K562 (cell line): ENCODE data around the gene MEIOB. TPM values are rescaled to one million over a fixed set of nuclear protein-coding genes. Genes with fewer than 3 reads are reported as not detected.
A peak's percentile ranks its signal among the peaks of the same experiment; 100 is the strongest.

ENCODE experiments used
- CGGBP1 ChIP-seq: fragments of 250-450 bp; sonication (Bioruptor Pico); IDR thresholded peaks from 2 replicates; pipeline ENCODE4 v1.9.0; 2021; ENCODE audit warnings: mild to moderate bottlenecking
- DNMT1 ChIP-seq: fragments of 450-650 bp; IDR thresholded peaks from 2 replicates; pipeline ENCODE4 v1.6.1; 2016; ENCODE audit warnings: antibody characterized with exemption, mild to moderate bottlenecking
- HMGXB4 ChIP-seq: sonication (generic); formaldehyde crosslinking; IDR thresholded peaks from 2 replicates; pipeline ENCODE4 v1.8.1; 2023; ENCODE audit warnings: mild to moderate bottlenecking, missing genetic modification reagents
- JUN ChIP-seq, 2 experiments: sonication (generic) in 1 of 2; formaldehyde crosslinking in 1 of 2; IDR thresholded peaks; 2 replicates each; pipeline versions ENCODE4 v1.6.1 to v1.8.0; 2012 to 2022; ENCODE audit warnings: borderline replicate concordance in 2 of 2, mild to moderate bottlenecking in 2 of 2, improper control_type of control experiment in 1 of 2, low read depth in 1 of 2, low read length in 1 of 2, missing genetic modification reagents in 1 of 2
- NONO ChIP-seq, 2 experiments: fragments of 200-400 bp in 1 of 2; fragments of 450-650 bp in 1 of 2; formaldehyde crosslinking in 1 of 2; IDR thresholded peaks; 2 replicates each; pipeline ENCODE4 v1.6.1; 2017; ENCODE audit warnings: low read depth in 2 of 2, mild to moderate bottlenecking in 2 of 2, moderate library complexity in 2 of 2, low read length in 1 of 2
- TCF15 ChIP-seq: fragments of 250-450 bp; sonication (Bioruptor Pico); IDR thresholded peaks from 2 replicates; pipeline ENCODE4 v1.8.0; 2022; ENCODE audit warnings: moderate library complexity, mild to moderate bottlenecking, inconsistent platforms
- ZNF280A ChIP-seq: fragments of 450-650 bp; IDR thresholded peaks from 2 replicates; pipeline ENCODE4 v1.6.1; 2018; ENCODE audit warnings: mild to moderate bottlenecking, low read depth; ENCODE audit not compliant: partially characterized antibody
- ZNF449 ChIP-seq: fragments of 250-450 bp; sonication (Bioruptor Pico); IDR thresholded peaks from 2 replicates; pipeline ENCODE4 v1.8.0; 2022; ENCODE audit warnings: moderate library complexity, mild to moderate bottlenecking, inconsistent platforms
- ZNF592 ChIP-seq: fragments of 450-650 bp; IDR thresholded peaks from 2 replicates; pipeline ENCODE4 v1.6.1; 2017; ENCODE audit warnings: antibody characterized with exemption, mild to moderate bottlenecking
- ZNF639 ChIP-seq, 2 experiments: fragments of 200-800 bp in 1 of 2; sonication (Bioruptor generic) in 1 of 2; sonication (generic) in 1 of 2; formaldehyde crosslinking in 1 of 2; IDR thresholded peaks in 1 of 2; conservative IDR thresholded peaks in 1 of 2; 2 replicates each; pipeline versions ENCODE4 v1.5.0 to v1.6.1; 2016 to 2020; ENCODE audit warnings: missing compliant biosample characterization in 1 of 2, missing genetic modification characterization in 1 of 2, missing genetic modification reagents in 1 of 2
- ZNF780A ChIP-seq: fragments of 250-450 bp; sonication (Bioruptor Pico); IDR thresholded peaks from 2 replicates; pipeline ENCODE4 v1.5.0; 2021; ENCODE audit warnings: mild to moderate bottlenecking
- ZNF785 ChIP-seq: fragments of 250-450 bp; sonication (Bioruptor Pico); IDR thresholded peaks from 2 replicates; pipeline ENCODE4 v1.4.0; 2020; ENCODE audit warnings: mild to moderate bottlenecking
- polyA plus RNA-seq, 8 experiments: library from polyadenylated mRNA; depleted of rRNA in 4 of 8; stranded (reverse) in 5 of 8; unstranded in 3 of 8; fragments of >200 nt; fragmentation: Nextera tagmentation in 2 of 8; fragmentation: Illumina TruSeq in 1 of 8; extraction: Ambion mirVana in 2 of 8; extraction: Trizol in 1 of 8; gene quantifications; 2 replicates each; pipeline versions ENCODE4 v1.2.1 to v1.2.3, GENCODE V29; 2011 to 2014; ENCODE audit warnings: inconsistent platforms in 1 of 8, missing spikeins in 1 of 8
- total RNA-seq, 7 experiments: library from RNA; depleted of rRNA in 6 of 7; stranded (reverse); fragments of >200 nt in 6 of 7; fragmentation: Illumina TruSeq in 2 of 7; extraction: Trizol in 2 of 7; gene quantifications; 2 replicates each; pipeline versions ENCODE4 v1.2.1 to v1.2.3, GENCODE V29; 2011 to 2021; ENCODE audit warnings: low replicate concordance in 1 of 7

MEIOB gene
- total and polyA plus RNA-seq, 9 of the 15 experiments (the other 6 are each of a cell fraction or from before 2014, with no cell fraction given) = 25.4 to 203 (median 97.6) TPM

GRCh38 chr16:1826691-1827573, 45.0 kb downstream of the MEIOB start, which contains the start of the genes FAHD1 and HAGH (continued):
- TF ChIP-seq ZNF592 = no peak
- no peak; a peak in 2 of 4 replicates for TF ChIP-seq NONO (IDR thresholded peaks at IDR 0.05; ENCODE audit: low read depth in 2 of 2, low read length in 1 of 2)
- TF ChIP-seq ZNF449 (CRISPR knock-in tag) = no peak
- TF ChIP-seq ZNF639 (CRISPR knock-in tag; conservative IDR thresholded peaks at IDR 0.05 in 1 of 2, IDR thresholded peaks at IDR 0.05 in 1 of 2) = peak in 1 of 2 experiments; percentile 84; a peak in 2 of 4 replicates
- TF ChIP-seq JUN (IDR thresholded peaks at IDR 0.05; ENCODE audit: borderline replicate concordance, low read depth, low read length) = 0 out of 2 replicates have a peak, but pooled peaks have one; percentile 32
- 0 out of 2 replicates have a peak, but pooled peaks have one; percentile 83 for TF ChIP-seq JUN (CRISPR knock-in tag; IDR thresholded peaks at IDR 0.05; ENCODE audit: borderline replicate concordance)
- TF ChIP-seq ZNF785 (CRISPR knock-in tag) = no peak
- 0 out of 2 replicates have a peak, but pooled peaks have one; percentile 28 for TF ChIP-seq HMGXB4 (CRISPR knock-in tag)
- TF ChIP-seq ZNF280A = no peak
- no peak for TF ChIP-seq TCF15 (CRISPR knock-in tag)
- no peak for TF ChIP-seq DNMT1
- no peak for TF ChIP-seq CGGBP1 (CRISPR knock-in tag)
- TF ChIP-seq ZNF780A (CRISPR knock-in tag) = no peak
